HG03045 (cell line): ENCODE data around the gene FKBP3.
"Not testable (repeated sequence)": the region's sequence is repeated elsewhere in the genome, so short reads cannot be mapped to it uniquely, and the experiment has no call there.

Experiments used
- ATAC-seq: cut with Tn5 transposase; IDR thresholded peaks from one replicate; pipeline ENCODE4 v1.9.1; 2021; ENCODE audit warnings: mild to moderate bottlenecking, moderate library complexity; ENCODE audit not compliant: unreplicated experiment

FKBP3 gene

DNA sequence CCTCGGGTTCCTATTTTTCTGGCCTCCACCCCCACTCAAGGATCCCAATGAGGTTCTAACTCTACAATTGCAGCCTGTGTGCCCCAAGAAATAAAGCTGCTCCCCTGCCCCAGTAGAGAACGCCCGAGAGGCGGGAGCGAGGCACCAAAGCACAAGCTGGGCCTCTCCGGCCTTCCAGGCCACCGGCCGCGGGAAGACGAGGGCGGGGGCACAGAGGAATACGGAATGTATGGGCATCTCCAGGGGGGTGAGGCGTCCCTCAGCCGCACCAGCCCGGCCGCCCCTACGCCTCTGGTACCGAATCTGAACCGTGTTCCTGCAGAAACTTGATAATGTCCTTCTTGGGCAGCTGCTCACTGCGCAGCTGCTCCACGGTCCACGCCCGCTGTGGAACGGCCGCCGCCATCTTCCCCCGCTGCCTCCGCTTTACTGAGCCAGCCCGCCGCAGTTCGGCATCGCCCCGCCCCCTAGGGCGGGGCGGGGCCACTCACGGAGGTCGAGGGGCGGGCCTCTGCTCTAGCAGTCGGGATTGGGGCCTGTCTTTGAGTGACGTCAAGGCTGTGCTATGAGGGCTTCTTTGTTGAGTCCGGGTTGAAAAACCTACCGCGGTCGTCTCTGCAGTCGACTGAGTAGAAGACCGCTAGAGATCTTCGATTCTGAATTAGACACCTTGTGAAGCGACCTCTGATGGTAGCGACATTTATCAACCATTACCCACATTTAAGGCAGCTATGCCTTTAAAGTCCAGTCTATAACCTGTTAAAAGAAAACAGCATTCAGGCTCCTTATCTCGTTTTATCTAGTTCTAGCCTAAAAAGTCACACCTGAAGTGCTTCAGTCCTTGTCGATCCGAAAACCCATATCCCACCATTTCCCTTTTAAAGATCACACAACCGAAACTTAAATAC, at the start of gene FKBP3:
Gene FKBP3, minus strand, starts transcription at position 431 of the 908 bp plus-strand sequence. Its CDS starts 25 bp downstream, at position 406.
- peak; percentile 91 for ATAC-seq

DNA sequence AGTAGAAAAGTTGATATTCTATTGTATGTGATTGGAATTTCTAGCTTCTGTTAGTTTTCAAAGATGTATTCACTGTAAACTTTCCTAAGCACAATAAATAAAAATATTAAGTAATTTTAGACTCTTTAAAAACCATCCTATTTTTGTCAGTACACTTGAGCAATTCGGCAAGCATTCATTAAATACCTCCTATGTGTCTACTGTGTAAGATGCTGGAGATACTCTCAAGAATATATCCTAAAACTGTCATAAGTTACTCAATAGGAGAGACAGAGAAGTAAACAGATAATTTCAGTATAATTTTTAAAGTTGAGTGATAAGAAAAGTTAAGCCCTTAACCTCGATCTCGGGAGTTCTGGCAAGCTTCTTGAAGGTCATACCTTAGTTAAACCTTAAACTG, 47.5 kb upstream of the FKBP3 start:
- no peak for ATAC-seq

DNA sequence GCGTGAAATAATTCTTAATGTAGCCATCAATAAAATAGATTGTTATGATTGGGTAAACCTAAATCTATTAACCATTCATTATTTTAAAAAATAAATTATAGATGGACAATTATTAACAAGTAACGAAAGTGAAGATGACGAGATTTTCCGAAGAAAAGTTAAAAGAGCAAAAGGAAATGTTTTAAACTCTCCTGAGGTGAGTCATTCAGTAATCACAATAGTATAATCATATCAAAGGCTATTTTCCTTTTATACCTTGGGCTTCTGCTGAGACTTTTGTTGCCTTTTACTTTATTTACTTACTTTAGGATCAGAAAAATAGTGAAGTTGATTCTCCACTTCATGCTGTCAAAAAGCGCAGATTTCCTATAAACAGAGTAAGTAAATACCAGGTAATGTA, 47.0 kb upstream of the FKBP3 start:
- no peak for ATAC-seq

DNA sequence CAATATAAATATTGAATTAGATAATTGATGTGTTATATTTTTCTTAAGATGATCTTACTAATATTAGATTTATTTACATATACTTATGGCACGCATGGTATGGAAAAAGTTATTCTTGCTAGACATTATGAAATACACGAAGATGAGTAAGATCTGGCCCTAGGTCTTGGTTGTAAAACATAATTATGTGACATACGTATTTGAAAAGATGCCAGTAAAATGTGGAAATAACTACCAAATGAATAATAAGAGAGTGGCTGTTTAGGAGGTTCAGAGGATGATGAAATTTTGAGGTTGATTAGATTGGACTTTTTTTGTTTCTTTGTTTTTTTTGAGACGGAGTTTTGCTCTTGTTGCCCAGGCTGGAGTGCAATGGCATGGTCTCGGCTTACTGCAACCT, 42.8 kb upstream of the FKBP3 start:
- no peak for ATAC-seq

DNA sequence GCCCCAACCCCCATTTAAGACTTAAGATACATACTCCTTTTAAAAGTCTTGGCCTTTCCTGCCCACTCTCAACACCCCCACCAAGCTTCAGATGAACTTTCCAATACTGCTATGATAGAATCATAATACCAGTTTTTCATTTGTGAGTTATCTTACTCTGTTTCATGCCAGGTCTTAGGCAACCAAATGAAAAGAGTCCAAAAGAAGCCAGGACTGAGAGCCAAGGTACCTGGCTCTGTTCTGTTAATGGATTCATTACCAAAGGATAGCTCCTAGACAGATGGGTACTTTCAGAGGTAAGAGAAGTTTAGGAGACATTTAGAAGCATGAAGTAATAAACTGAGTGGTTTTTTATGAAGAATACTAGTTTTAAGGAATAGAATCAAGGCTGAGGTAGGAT, 35.6 kb upstream of the FKBP3 start:
- no peak for ATAC-seq

DNA sequence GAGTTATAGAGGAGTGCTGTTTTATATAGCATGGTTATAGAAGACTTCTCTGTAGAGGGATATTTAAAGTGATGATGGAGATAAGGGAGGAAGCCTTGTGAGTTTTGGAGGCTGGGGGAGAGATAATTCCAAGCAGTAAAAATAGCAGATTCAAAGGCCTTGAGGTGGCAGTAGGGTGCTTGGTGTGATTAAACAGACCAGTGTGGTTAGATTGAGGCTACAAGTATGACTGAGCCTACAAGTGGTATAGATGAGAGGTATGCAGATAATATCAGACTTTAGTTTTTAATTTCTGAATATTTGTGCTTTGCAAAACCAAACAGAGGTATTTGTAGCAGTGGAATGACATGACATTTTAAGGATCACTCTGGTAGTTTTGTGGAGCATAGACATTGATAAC, 21.8 kb upstream of the FKBP3 start:
- no peak for ATAC-seq

DNA sequence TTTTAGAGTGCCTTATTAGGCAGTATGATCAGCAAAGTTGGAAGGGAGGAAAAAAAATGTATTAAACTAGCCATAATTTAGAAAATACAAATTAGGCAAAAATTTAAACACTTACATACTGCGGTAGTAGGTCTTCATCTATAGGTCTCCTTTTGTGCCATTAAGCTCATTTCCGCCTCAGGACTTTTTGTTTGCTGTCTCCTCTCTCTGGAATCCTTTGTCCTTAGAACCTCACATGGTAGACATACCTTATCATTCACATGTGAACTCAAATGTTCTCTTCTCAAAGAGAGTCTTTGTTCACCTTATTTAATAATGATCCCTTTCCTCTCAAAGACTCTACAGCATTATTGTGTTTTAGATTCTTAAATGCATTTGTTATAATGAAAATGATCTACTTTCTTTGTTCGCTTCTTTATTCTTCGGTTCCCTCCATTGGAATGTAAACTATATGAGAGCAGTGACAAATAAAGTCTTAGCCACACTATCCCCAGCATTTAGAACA, 16.2 kb upstream of the FKBP3 start:
- ATAC-seq: no peak

DNA sequence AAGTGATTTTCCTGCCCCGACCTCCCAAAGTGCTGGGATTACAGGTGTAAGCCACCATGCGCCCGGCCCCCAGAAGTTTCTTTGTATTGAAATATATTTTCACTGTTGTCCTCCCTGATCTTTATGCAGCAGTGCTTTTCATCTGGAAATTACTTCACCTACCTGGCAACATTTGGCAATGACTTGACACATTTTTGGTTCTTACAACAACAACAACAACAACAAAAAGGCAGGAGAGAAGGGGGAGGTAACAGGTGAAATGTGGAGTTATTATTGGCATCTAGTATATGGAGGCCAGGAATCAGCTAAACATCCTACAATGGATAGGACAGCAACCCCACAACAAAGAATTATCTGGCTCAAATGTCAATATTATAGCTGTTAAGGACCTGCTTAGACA, 15.3 kb upstream of the FKBP3 start:
- no peak for ATAC-seq

DNA sequence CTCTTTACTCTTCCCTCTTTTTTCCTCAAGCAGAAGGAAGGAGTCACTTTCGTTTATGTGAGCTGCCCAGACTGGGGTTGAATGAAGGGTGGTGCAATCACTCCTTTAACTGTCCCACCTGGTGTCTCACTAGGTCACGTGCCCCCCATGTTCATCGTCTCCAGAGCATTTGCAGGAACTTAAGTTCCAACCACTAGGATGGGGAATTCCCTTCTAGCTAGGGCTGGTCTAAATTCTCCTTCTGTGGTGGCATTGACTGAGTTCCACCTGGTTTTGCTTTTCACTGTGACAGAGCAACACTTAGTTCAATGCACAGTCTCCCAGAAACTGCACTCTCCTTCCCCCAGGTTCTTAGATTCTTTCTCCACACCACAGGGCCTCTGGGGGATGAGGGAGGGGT, 10.9 kb upstream of the FKBP3 start:
- ATAC-seq: no peak

DNA sequence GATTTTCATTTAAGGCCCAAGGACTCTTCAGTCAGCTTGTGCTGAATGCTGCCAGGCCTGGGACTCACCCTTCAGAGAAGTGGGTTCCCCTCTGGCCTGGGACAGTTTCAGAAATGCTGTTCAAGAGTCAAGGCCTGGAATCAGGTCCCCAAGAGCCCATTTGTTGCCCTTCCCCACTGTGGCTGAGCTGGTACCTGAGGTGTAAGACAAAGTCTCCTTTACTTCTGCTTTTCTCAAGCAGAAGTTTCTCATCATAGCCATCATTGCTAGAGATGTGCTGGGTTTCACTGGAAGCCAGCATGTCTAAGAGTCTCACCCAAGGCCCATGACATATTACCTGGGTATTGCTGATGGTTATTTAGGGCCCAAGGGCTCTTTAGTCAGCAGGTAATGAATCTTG, 10.4 kb upstream of the FKBP3 start:
- peak; percentile 47 for ATAC-seq

DNA sequence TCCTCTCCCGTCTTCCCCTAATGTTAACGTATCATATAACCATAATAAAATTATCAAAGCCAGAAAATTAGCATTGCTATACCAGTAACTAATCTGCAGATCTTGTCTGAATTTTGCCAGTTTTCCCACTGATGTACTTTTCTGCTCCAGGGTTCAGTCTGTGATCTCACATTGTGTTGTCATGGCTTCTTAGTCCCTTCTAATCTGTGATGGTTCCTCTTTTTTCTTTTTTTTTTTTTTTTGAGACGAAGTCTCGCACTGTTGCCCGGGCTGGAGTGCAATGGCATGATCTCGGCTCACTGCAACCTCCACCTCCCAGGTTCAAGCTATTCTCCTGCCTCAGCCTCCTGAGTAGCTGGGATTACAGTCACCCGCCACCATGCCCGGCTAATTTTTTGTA, 7.8 kb upstream of the FKBP3 start:
- ATAC-seq: not testable (repeated sequence)

DNA sequence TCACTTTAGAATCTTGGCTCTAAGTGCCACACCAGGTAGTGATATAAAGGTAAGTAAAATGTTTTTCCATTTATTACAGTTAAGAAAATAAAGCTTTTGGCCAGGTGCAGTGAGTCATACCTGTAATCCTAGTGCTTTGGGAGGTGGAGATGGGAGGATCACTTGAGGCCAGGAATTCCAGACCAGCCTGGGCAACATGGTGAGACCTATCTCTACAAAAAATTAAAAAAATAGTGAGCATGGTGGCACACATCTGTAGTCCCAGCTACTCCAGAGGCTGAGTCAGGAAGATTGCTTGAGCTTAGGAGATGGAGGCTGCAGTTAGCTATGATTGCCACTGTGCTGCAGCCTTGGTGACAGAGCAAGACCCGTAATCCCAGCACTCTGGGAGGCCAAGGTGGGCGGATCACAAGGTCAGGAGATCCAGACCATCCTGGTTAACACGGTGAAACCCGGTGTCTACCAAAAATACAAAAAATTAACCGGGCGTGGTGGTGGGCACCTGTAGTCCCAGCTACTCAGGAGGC, 6.4 kb upstream of the FKBP3 start:
- no peak for ATAC-seq

DNA sequence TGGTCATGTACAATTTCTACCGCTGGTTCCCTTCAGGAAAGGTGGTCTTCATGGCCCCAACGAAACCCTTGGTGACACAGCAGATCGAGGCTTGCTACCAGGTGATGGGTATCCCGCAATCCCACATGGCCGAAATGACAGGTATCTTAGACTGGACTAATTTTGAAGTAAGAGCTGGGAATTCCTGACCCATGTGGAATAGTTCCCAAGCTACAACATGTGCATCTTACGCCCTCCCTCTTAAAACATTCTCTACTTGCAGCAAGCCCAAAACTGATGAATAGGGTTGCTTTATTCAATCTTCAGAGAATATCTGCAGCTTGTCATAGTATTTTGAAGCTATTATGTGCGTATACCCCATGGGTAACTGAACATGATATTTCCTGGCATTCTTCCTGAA, 2.1 kb upstream of the FKBP3 start:
- ATAC-seq: no peak

DNA sequence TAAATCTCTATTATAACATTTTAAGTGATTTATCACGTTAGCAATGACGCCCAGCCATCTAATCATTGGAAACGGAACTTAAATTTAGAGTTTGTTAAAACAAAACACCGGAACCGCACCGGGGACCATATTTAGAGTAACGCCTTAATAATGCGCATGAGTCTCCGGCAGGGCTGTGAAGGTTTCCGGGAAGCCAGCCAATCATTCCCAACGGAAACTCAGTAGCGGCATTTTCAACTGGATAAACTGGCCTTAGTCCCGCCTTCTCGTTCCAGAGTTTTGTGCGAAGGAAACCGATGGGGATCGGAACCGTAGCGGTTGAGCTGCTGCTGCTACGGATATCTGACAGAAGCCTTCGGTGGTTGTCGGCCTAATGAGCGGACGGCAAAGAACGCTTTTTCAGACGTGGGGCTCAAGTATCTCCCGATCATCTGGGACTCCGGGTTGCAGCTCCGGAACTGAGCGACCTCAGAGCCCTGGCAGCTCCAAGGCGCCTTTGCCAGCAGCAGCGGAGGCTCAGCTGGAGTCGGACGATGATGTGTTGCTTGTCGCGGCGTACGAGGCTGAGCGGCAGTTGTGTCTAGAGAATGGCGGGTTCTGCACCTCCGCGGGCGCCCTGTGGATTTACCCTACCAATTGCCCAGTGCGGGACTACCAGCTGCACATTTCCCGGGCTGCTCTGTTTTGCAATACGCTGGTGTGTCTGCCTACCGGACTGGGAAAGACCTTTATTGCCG, 1.5 kb upstream of the FKBP3 start, which contains the start of gene FANCM:
Gene FANCM, plus strand, starts transcription at position 272 of the 737 bp plus-strand sequence. Its CDS starts 102 bp downstream, at position 374.
- peak; percentile 47 for ATAC-seq

DNA sequence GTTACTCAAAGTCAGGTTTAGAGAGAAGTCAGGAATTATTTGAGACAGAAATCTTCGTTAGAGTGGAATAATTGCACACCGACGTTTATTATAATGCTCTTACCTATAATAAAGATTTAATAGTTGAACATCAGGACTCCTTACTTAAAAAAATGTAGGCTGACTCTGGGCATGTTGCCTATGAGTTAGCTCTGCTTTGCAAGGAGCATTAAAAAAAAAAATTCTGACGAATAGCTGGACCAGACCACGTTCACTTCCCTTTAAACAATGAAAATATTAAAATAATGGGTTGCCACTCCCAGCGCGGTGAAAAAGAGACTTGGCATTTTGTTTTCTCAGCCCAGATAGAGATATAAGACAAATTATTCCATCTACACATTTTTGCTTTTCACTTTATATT, 875 bp upstream of the FKBP3 start:
- no peak for ATAC-seq

DNA sequence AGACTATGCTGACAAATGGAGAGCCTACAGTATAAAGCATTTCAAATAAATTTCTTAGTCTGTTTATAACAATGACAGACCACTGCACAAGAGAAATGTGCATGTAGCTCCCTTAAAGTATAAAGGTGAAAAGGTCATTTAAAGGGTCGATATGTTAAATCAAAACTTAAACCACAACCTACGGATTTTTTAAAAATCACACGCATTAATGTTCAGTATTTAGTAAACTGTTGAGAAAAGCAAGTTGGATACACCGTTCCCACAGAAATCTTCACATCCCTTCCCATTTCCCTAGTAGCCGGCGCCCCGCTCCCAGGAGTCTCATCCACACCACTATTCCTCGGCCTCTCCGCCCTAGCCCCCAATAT, 614 bp downstream of the FKBP3 start:
- ATAC-seq: no peak

DNA sequence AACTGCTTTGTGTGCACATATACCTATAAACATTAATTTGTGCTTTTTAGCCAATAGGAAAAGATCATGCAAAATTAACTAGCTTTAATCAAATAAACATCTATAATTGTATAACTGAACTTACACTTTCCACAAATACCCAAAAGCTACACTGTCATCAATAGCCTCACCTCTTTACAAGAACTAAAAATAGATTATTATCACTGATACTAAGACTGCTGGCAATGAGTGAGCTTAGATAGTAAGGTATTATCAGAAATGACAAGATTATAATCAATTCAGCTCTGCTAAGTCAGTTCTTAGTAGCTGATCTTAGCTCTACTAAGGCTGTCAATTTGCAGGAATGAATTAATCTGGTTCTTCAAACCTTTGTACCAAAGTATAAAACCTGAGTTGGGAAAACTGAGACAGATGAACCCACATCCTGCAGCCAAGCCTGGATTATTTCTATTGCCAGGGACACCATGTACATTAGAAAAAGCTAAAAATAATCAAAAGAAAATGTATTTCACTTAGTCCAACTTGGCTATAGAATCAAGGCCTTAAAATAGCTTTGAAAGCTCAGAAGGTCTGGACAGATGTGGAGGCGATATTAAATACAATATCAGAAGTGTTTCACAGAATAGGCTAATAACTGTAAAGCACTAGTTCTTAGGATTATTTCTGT, 5.2 kb downstream of the FKBP3 start:
- no peak for ATAC-seq

DNA sequence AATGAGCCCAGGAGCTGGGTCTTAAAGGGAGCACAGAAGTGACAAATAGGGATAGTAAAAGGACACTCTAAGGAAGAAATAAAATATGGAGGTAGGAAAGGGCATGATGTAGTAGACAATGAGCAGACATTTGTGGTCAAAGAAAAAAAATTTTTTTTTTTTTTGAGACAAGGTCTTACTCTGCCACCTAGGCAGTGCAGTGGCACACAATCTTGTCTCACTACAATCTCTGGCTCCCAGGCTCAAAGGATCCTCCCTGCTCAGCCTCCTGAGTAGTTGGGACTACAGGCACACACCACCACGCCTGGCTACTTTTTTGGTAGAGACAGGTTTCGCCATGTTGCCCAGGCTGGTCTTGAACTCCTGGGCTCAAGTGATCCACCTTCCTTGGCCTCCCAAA, 8.5 kb downstream of the FKBP3 start:
- no peak for ATAC-seq

DNA sequence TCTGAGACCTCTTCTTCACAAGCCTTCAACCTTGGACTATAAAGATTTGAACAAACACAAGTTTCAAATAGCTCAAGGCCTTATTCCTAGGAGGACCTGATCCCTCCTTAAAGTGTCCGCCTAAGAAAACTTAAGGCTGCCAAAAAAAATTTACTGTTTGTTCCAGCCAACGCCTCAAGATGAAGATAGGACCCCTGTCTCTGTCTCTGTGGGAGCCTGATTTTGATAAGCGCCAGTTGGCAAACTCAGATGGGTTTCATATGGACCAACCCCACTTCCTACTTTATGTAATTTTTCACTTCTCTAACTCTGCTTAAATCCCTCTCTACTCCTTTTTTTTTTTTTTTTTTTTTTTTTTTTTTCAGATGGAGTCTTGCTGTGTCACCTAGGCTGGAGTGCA, 11.0 kb downstream of the FKBP3 start:
- no peak for ATAC-seq

DNA sequence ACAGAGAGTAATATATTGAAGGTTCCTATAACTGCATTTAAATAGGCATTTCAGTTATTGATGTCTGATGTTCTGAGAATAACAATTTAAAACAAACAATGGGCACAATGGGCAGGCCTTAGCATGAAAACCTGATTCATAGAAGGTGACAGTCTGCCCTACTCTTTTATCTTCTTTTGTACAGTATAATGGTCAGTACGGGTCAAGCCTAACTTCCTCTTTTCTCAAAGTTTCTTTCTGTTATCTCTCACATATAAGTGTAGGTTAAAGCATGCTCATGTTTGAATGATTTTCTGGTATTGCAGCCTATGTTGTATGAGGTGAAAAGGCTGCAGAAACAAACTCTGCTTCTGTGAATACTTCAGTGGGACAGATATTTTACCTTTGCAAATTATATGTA, 14.2 kb downstream of the FKBP3 start:
- ATAC-seq: no peak

DNA sequence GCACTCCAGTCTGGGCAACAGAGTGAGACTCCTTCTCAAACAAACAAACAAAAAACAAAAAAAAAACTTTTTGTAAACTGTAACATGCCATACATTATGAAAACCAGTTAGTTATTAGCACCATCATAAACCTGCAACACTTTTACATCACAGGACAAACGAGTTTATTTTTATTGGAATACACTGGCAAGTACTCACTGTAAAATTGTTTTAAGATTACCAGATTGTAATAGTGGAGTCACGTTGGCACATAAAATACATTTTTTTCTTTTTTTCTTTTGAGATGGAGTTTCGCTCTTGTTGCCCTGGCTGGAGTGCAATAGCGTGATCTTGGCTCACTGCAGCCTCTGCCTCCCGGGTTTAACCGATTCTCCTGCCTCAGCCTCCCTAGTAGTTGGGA, 15.7 kb downstream of the FKBP3 start:
- no peak for ATAC-seq
